ENCODE measurements around the gene IGF2BP2.
A peak's percentile ranks its signal among the peaks of the same experiment; 100 is the strongest.

The IGF2BP2 gene

GRCh38 chr3:185632996-185633395, 191.8 kb downstream of the IGF2BP2 start:
- H3K4me3 ChIP-seq (ENCODE audit: extremely low read depth, insufficient read depth, low read length, poor library complexity, severe bottlenecking) = no peak overlapping the region
- no peak overlapping the region for H3K27ac ChIP-seq (ENCODE audit: low read depth, low read length, severe bottlenecking)
- H3K4me1 ChIP-seq (ENCODE audit: control insufficient read depth, insufficient read depth, low read length, poor library complexity, severe bottlenecking) = peaks cover 5% of the 10 kb centered on the region
- no peaks in the 10 kb centered on the region for H3K9me3 ChIP-seq (ENCODE audit: control insufficient read depth, low read length)
- H3K36me3 ChIP-seq (ENCODE audit: control insufficient read depth, insufficient read depth, low read length) = peaks cover 11% of the 10 kb centered on the region
- WGBS, 2 experiments (ENCODE audit: insufficient coverage in 2 of 2) = 88 to 100% methylated on average over 2 to 3 of the region's 4 CpGs

GRCh38 chr3:185631508-185632206, 193.2 kb downstream of the IGF2BP2 start:
- H3K9me3 ChIP-seq (ENCODE audit: control insufficient read depth, low read length) = no peaks in the 10 kb centered on the region
- no peak overlapping the region for H3K27ac ChIP-seq (ENCODE audit: low read depth, low read length, severe bottlenecking)
- H3K36me3 ChIP-seq (ENCODE audit: control insufficient read depth, insufficient read depth, low read length) = peaks cover 21% of the 10 kb centered on the region
- 100% methylated on average over 2 of the region's 7 CpGs for WGBS, 2 experiments (ENCODE audit: insufficient coverage in 2 of 2)
- no peak overlapping the region for H3K4me3 ChIP-seq (ENCODE audit: extremely low read depth, insufficient read depth, low read length, poor library complexity, severe bottlenecking)
- H3K4me1 ChIP-seq (ENCODE audit: control insufficient read depth, insufficient read depth, low read length, poor library complexity, severe bottlenecking) = peaks cover 5% of the 10 kb centered on the region

DNA sequence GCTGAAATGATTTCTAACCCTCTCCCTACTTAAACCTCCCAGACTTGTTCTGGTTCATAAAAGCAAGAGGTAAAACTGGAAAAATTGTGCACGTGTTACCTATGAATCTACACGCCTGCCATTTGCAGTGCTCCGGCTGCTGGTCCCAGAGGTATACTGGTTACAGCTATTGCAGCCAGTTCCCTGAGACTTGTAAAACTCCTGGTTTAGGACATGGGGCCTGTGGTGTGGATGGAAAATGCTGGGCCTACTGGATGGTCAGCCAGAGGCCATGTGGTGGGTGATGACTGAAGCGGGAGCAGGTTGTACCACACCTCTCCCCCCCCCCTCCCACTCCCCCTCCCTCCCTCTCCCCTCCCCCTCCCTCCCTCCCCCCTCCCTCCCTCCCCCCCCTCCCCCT, 193.7 kb downstream of the IGF2BP2 start:
- Histone ChIP-seq H3K27ac (ENCODE audit: low read depth, low read length, severe bottlenecking) (no peak overlapping the region), H3K4me1 (ENCODE audit: control insufficient read depth, insufficient read depth, low read length, poor library complexity, severe bottlenecking) (peaks cover 5% of the 10 kb centered on the region), H3K9me3 (ENCODE audit: control insufficient read depth, low read length) (no peaks in the 10 kb centered on the region), H3K36me3 (ENCODE audit: control insufficient read depth, insufficient read depth, low read length) (peaks cover 24% of the 10 kb centered on the region), H3K4me3 (ENCODE audit: extremely low read depth, insufficient read depth, low read length, poor library complexity, severe bottlenecking) (no peak overlapping the region)
- WGBS, 2 experiments (ENCODE audit: insufficient coverage in 2 of 2) = 96% methylated on average over 3 of the region's 4 CpGs; no CpG with 5 or more reads in 1 of the 2 experiments

DNA sequence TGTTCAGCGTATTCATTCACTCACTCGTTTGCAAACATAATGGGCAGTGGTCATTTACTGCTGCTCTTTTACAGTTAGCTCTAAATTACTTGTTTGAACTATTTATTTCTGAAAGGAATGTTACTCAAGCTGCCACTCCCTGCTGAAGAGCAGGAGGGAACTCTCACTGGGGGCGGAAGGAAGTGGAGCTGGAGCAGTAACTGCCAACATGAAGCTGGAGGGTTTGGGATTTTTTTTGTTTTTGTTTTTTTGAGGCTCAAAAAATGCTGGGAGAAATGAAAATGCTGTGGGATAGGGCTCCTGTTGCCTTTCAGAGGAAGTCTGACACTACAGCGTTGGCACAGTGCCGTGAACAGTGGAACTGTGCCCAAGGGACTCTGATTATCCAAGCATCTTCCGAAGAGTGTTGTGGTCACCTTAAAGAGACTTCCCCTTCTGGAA, 194.6 kb downstream of the IGF2BP2 start:
- no peaks in the 10 kb centered on the region for H3K9me3 ChIP-seq (ENCODE audit: control insufficient read depth, low read length)
- no peak overlapping the region for H3K27ac ChIP-seq (ENCODE audit: low read depth, low read length, severe bottlenecking)
- H3K36me3 ChIP-seq (ENCODE audit: control insufficient read depth, insufficient read depth, low read length) = peaks cover 30% of the 10 kb centered on the region
- H3K4me1 ChIP-seq (ENCODE audit: control insufficient read depth, insufficient read depth, low read length, poor library complexity, severe bottlenecking) = peaks cover 5% of the 10 kb centered on the region
- H3K4me3 ChIP-seq (ENCODE audit: extremely low read depth, insufficient read depth, low read length, poor library complexity, severe bottlenecking) = no peak overlapping the region
- WGBS, 2 experiments (ENCODE audit: insufficient coverage in 2 of 2) = 92% methylated on average over 4 to 6 of the region's 6 CpGs

DNA sequence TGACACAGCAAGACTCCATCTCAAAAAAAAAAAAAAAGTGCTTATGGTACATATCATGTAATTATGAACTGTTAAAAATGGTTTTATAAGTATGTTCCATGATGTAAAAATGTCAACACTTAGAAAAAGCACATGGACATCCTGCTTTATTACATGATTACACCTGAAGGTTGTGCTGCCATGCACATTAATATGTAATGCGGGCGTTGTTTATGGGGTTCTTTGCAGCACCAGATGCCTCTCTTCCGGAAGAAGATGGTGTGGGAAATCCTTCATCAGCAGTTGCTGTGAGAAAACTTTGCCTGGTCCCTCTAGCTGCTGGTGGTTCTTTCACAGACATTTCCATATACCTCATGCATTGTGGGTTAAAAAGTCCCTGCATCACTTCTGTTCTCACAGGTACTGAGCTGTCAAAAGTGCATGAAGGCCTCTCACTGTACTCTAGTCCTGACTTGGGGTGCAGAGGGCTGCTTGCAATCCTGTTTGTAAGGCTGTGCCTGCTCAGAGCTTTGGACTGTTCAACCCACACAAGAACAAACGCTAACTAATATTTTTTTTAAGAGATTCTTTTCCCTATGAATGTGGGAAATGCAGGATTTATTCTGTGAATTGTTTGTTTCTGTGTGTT, 195.2 kb downstream of the IGF2BP2 start:
- 96 to 100% methylated on average over 3 of the region's 4 CpGs for WGBS, 2 experiments (ENCODE audit: insufficient coverage in 2 of 2)
- peaks cover 5% of the 10 kb centered on the region for H3K4me1 ChIP-seq (ENCODE audit: control insufficient read depth, insufficient read depth, low read length, poor library complexity, severe bottlenecking)
- no peak overlapping the region for H3K4me3 ChIP-seq (ENCODE audit: extremely low read depth, insufficient read depth, low read length, poor library complexity, severe bottlenecking)
- H3K9me3 ChIP-seq (ENCODE audit: control insufficient read depth, low read length) = no peaks in the 10 kb centered on the region
- peaks cover 30% of the 10 kb centered on the region for H3K36me3 ChIP-seq (ENCODE audit: control insufficient read depth, insufficient read depth, low read length)
- peak overlapping the region; percentile 29 for H3K27ac ChIP-seq (ENCODE audit: low read depth, low read length, severe bottlenecking)

DNA sequence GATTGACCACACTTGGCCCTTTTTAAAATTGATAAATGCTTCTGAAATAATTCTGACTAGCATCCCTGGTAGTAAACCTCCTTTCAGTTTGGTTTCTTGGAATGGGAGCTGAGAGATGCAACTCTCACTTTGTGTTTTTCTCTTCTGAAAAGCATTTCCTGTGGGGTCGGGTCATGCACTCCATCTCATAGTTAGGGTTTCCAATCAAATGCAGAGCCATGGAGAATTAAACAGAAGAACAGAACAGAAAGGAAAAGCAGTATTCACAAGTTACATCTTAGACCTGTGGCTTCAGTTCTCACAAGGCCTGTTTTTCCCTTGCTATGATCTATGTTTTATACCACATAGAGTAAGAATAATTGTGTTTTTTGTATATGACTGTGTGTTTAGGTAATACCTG, 199.1 kb downstream of the IGF2BP2 start:
- Histone ChIP-seq H3K9me3 (ENCODE audit: control insufficient read depth, low read length) (no peaks in the 10 kb centered on the region), H3K4me1 (ENCODE audit: control insufficient read depth, insufficient read depth, low read length, poor library complexity, severe bottlenecking) (peaks cover 5% of the 10 kb centered on the region), H3K4me3 (ENCODE audit: extremely low read depth, insufficient read depth, low read length, poor library complexity, severe bottlenecking) (no peak overlapping the region), H3K27ac (ENCODE audit: low read depth, low read length, severe bottlenecking) (no peak overlapping the region), H3K36me3 (ENCODE audit: control insufficient read depth, insufficient read depth, low read length) (peaks cover 53% of the 10 kb centered on the region)
- 100% methylated on average over 1 of the region's 1 CpG; no CpG with 5 or more reads in 1 of the 2 experiments for WGBS, 2 experiments (ENCODE audit: insufficient coverage in 2 of 2)

- no peaks in the 10 kb centered on the region for H3K4me1 ChIP-seq (ENCODE audit: control insufficient read depth, insufficient read depth, low read length, poor library complexity, severe bottlenecking)
- 97 to 100% methylated on average over 3 to 5 of the region's 7 CpGs for WGBS, 2 experiments (ENCODE audit: insufficient coverage in 2 of 2)
- peaks cover 65% of the 10 kb centered on the region for H3K36me3 ChIP-seq (ENCODE audit: control insufficient read depth, insufficient read depth, low read length)
- no peak overlapping the region for H3K4me3 ChIP-seq (ENCODE audit: extremely low read depth, insufficient read depth, low read length, poor library complexity, severe bottlenecking)
- no peaks in the 10 kb centered on the region for H3K9me3 ChIP-seq (ENCODE audit: control insufficient read depth, low read length)
- no peak overlapping the region for H3K27ac ChIP-seq (ENCODE audit: low read depth, low read length, severe bottlenecking)
These were observed 200.7 kb downstream of the IGF2BP2 start for GRCh38 chr3:185623939-185624665.

DNA sequence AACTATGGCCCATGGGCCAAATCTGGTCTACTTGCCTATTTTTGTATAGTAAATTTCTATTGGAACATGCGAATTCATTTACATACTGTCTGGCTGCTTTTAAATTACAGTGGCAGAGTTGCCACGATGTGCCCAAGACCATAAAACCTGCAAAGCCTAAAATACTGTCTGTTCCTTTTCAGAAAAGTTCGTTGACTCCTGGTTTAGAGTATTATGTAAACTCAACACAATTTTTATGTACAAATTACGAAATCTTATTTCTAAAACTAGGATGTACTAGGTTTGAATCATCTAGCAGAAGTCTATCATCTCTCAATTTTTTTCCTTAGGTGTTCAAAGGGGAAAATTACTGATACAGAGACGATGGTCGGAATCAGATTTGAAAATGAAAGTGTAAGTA, 211.8 kb downstream of the IGF2BP2 start:
- no peaks in the 10 kb centered on the region for H3K4me1 ChIP-seq (ENCODE audit: control insufficient read depth, insufficient read depth, low read length, poor library complexity, severe bottlenecking)
- H3K4me3 ChIP-seq (ENCODE audit: extremely low read depth, insufficient read depth, low read length, poor library complexity, severe bottlenecking) = no peak overlapping the region
- WGBS, 2 experiments (ENCODE audit: insufficient coverage in 2 of 2) = 92 to 100% methylated on average over 1 to 2 of the region's 6 CpGs
- peaks cover 74% of the 10 kb centered on the region for H3K36me3 ChIP-seq (ENCODE audit: control insufficient read depth, insufficient read depth, low read length)
- no peak overlapping the region for H3K27ac ChIP-seq (ENCODE audit: low read depth, low read length, severe bottlenecking)
- H3K9me3 ChIP-seq (ENCODE audit: control insufficient read depth, low read length) = no peaks in the 10 kb centered on the region

DNA sequence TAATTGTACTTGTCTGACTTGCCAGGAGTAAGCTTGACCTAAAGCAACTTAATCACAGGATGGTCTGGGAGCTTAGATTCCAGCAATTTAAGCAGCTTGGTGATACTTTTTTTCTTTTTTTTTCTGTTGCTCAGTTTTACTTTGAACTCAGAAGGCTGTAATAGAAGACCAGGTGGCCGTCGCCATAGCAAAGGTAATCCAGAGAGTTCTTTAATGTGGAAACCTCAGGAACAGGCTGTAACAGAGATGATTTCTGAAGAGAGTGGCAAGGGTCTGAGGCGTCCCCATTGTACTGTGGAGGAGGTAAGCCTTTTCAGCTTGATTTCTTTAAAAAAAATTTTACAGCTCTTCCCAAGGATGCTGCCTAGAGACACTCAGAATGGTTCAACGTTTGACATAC, 218.6 kb downstream of the IGF2BP2 start:
- Histone ChIP-seq H3K4me3 (ENCODE audit: extremely low read depth, insufficient read depth, low read length, poor library complexity, severe bottlenecking) (no peak overlapping the region), H3K27ac (ENCODE audit: low read depth, low read length, severe bottlenecking) (no peak overlapping the region), H3K9me3 (ENCODE audit: control insufficient read depth, low read length) (no peaks in the 10 kb centered on the region), H3K4me1 (ENCODE audit: control insufficient read depth, insufficient read depth, low read length, poor library complexity, severe bottlenecking) (no peaks in the 10 kb centered on the region), H3K36me3 (ENCODE audit: control insufficient read depth, insufficient read depth, low read length) (peaks cover 71% of the 10 kb centered on the region)
- 66 to 97% methylated on average over 2 to 3 of the region's 4 CpGs for WGBS, 2 experiments (ENCODE audit: insufficient coverage in 2 of 2)

DNA sequence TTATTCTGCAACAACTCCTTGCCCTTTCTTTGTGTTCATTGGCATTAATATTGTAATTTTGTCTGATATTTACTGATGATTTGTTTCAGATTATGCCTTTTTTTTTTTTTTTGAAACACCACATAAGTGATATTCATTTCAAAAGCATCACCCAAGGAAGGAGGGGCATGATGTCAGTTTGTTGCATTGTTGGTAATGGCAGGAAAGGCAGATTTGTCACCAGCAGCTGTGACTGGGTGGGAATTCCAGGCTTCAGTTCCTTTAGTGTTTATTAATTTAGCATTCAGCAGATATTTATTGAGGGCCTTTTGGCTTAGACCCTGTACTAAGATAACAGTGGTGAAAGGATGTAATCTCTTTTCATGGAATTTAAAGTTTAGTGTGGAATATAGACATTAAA, 219.3 kb downstream of the IGF2BP2 start:
- Histone ChIP-seq H3K4me3 (ENCODE audit: extremely low read depth, insufficient read depth, low read length, poor library complexity, severe bottlenecking) (no peak overlapping the region), H3K27ac (ENCODE audit: low read depth, low read length, severe bottlenecking) (no peak overlapping the region), H3K9me3 (ENCODE audit: control insufficient read depth, low read length) (no peaks in the 10 kb centered on the region), H3K4me1 (ENCODE audit: control insufficient read depth, insufficient read depth, low read length, poor library complexity, severe bottlenecking) (no peaks in the 10 kb centered on the region), H3K36me3 (ENCODE audit: control insufficient read depth, insufficient read depth, low read length) (peaks cover 73% of the 10 kb centered on the region)
